ENCODE results near the gene BAIAP2.

GRCh38 chr17:80998748-80999535, 36.0 kb upstream of the BAIAP2 start:
- TF ChIP-seq MAX (IDR thresholded peaks at IDR 0.05): no peak
- TF ChIP-seq ZBTB43 (CRISPR knock-in tag; conservative IDR thresholded peaks at IDR 0.05): no peak
- TF ChIP-seq MYNN (CRISPR knock-in tag; IDR thresholded peaks at IDR 0.05; ENCODE audit: low read depth): no peak
- no peak for TF ChIP-seq KLF15 (CRISPR knock-in tag; IDR thresholded peaks at IDR 0.05; ENCODE audit: borderline replicate concordance)
- TF ChIP-seq, protein P1, sequence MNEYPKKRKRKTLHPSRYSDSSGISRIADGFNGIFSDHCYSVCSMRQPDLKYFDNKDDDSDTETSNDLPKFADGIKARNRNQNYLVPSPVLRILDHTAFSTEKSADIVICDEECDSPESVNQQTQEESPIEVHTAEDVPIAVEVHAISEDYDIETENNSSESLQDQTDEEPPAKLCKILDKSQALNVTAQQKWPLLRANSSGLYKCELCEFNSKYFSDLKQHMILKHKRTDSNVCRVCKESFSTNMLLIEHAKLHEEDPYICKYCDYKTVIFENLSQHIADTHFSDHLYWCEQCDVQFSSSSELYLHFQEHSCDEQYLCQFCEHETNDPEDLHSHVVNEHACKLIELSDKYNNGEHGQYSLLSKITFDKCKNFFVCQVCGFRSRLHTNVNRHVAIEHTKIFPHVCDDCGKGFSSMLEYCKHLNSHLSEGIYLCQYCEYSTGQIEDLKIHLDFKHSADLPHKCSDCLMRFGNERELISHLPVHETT (CRISPR knock-in tag; conservative IDR thresholded peaks at IDR 0.05): no peak
- no peak for TF ChIP-seq CTCF (CRISPR knock-in tag; IDR thresholded peaks at IDR 0.05)
- TF ChIP-seq STAT5B (CRISPR knock-in tag; IDR thresholded peaks at IDR 0.05): no peak
- no peak for TF ChIP-seq ZFP36L2 (CRISPR knock-in tag; IDR thresholded peaks at IDR 0.05)
- TF ChIP-seq, protein P2, sequence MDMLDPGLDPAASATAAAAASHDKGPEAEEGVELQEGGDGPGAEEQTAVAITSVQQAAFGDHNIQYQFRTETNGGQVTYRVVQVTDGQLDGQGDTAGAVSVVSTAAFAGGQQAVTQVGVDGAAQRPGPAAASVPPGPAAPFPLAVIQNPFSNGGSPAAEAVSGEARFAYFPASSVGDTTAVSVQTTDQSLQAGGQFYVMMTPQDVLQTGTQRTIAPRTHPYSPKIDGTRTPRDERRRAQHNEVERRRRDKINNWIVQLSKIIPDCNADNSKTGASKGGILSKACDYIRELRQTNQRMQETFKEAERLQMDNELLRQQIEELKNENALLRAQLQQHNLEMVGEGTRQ (IDR thresholded peaks at IDR 0.05; ENCODE audit: low read depth, low read length): no peak
- TF ChIP-seq, protein P2 (CRISPR knock-in tag; IDR thresholded peaks at IDR 0.05; ENCODE audit: borderline replicate concordance): no peak
- no peak for TF ChIP-seq EP300 (IDR thresholded peaks at IDR 0.05; ENCODE audit: low read depth in 2 of 2, low read length in 2 of 2)
- no peak for TF ChIP-seq EP300 (CRISPR knock-in tag; IDR thresholded peaks at IDR 0.05; ENCODE audit: borderline replicate concordance)
- TF ChIP-seq, protein P3, sequence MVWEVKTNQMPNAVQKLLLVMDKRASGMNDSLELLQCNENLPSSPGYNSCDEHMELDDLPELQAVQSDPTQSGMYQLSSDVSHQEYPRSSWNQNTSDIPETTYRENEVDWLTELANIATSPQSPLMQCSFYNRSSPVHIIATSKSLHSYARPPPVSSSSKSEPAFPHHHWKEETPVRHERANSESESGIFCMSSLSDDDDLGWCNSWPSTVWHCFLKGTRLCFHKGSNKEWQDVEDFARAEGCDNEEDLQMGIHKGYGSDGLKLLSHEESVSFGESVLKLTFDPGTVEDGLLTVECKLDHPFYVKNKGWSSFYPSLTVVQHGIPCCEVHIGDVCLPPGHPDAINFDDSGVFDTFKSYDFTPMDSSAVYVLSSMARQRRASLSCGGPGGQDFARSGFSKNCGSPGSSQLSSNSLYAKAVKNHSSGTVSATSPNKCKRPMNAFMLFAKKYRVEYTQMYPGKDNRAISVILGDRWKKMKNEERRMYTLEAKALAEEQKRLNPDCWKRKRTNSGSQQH (CRISPR knock-in tag; IDR thresholded peaks at IDR 0.05; ENCODE audit: low read depth): no peak
- TF ChIP-seq MXI1 (IDR thresholded peaks at IDR 0.05; ENCODE audit: borderline replicate concordance, low read depth, low read length): no peak
- no peak for TF ChIP-seq ZNF609 (CRISPR knock-in tag; IDR thresholded peaks at IDR 0.05; ENCODE audit: borderline replicate concordance)
- TF ChIP-seq RAD21 (CRISPR knock-in tag; IDR thresholded peaks at IDR 0.05): no peak
